HG03520 (cell line): ENCODE measurements around the gene FABP6.
"Not testable (repeated sequence)": the region's sequence is repeated elsewhere in the genome, so short reads cannot be mapped to it uniquely, and the experiment has no call there.

Source experiments
- ATAC-seq: cut with Tn5 transposase; IDR thresholded peaks from one replicate; pipeline ENCODE4 v1.9.1; 2021; ENCODE audit warnings: mild to moderate bottlenecking, moderate library complexity; ENCODE audit not compliant: unreplicated experiment

Gene FABP6

DNA sequence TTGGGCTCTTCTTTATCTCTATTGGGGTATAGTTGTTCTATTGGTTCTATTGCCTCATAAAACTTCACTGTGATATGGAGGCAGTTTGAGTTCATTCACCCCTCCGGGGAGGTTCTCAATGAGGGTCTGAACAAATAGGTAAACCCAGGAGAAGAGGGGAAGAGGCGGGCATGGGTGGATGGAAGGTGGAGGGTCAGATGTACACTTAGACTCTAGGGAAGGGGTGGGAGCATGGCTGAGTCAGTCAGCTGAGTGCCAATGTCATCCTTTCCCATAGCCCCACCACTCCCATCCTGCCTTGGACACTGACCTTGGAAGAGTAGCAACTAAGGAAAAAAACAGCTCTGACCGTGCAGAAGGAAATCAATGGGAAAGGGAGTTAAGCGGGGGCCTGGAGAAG is 9.9 kb upstream of the FABP6 start:
- no peak for ATAC-seq

DNA sequence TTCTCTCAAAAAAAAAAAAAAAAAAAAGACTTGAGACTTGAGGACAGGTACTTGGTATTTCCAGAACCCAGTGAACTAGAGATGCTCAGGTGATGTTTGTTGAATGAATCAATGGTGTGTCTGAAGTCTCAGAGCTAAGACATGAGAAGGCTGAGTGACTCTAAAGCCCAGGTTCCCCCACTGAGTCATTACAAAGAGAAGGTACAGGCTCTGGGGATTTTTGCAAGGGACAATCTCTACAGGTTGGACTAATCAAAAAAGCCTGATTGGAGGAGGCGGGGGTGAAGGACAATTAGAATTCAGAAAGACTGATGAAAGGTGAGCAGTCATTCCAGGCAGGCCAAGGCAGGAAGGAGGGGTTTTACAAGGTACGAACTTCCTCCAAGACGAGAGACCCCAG is 8.2 kb upstream of the FABP6 start:
- ATAC-seq, result no peak

DNA sequence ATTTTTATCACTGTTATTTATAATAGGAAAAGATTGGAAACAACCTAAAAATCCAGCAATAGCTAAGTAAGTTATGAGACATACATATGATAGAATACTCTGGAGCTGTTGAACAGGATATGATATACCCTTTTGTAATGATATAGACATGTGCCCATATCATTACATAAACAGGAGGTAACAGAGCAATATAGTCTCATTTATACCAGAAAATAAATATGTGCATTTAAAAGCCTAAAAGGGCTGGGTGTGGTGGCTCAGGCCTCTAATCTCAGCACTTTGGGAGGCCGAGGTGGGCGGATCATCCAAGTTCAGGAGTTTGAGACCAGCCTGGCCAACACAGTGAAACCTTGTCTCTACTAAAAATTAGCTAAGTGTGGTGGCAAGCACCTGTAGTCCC is 2.3 kb upstream of the FABP6 start:
- no peak for ATAC-seq

DNA sequence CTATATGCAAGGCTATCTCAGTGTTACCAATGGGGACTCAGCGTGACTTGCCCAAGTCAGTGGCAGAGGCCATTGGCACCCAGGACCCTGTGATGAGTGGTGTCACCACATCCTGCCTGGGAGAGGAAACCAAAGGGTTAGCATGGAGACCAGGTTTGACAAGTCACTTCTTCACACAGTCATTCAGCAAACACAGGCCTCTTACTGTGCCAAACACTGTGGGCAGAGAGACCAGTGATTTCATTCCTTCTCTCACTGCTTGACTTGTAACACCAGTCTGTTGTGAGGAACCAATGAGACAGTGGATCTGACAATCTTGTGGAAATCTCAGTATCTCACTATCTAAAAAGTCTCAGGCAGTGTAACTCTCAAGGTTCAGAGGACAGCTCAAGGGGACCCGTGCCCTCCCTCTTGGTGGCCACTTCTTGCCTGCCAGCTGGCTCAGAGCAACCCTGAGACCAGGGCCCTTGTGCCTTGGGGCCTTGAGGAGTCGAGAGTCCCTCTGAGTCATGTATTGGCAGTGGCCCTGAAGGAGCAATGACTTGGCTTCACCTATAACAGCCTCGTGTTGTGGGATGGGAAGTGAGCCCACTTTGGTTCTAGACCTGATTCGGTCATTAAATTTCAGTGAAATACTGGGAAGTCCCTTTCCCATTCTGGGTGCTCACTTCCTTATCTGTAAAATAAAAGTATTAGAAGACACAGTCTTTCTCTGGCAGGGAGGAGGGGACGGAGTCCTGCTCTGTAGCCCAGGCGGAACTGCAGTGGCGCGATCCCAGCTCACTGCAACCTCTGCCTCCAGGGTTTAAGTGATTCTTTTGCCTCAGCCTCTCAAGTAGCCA is 1.6 kb downstream of the FABP6 start:
- peak; percentile 75 for ATAC-seq

DNA sequence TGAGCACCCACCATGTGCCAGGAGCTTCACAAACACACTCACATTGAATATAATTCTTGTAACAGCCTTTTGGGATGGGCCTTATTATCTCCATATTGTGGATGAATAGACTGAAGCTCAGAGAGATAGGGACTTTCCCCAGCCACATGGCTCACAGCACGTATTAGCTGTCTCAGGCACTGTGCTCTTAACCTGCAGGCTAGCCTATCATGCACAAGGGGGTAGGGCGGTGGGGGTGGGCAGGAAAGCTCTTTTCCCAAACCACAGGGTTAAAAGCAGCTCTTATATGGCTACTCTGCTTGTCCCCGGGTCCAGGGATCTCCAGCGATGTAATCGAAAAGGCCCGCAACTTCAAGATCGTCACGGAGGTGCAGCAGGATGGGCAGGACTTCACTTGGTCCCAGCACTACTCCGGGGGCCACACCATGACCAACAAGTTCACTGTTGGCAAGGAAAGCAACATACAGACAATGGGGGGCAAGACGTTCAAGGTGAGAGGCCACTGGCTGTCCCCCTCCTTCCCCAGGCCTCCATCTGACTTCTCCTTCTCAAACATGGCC is 2.6 kb downstream of the FABP6 start:
- ATAC-seq, result no peak

DNA sequence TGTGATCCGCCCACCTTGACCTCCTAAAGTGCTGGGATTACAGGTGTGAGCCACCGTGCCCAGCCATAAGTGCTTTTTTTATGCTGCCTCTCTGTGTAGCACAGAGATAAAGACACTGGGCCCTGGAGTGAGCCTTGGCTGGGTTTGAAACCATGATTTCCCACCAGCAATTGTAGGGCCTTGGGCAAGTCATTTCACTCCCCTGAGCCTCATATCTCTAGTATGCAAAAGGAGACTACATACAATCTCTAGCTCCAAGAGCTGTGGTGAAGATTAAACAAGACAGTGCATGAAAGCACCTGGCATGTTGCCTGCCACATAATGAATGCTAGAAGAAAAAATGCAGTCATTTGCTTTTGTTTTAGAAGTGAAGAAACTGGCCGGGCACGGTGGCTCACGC is 3.9 kb downstream of the FABP6 start:
- no peak for ATAC-seq

DNA sequence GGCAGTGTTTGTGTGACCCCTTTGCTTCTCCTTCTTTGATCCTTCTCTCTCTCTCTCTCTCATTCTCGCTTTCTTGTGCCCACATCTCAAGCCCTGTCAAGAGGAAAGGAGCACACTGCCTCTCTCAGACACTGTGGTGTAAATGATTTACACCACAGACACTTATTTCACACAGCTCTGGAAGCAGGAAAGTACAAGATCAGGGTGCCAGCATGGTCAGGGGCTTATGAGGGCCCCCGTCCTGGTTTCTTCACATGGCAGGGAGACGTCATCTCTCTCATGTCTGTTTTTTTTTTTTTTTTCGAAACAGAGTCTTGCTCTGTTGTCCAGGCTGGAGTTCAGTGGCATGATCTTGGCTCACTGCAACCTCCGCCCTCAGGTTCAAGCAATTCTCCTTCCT is 6.4 kb downstream of the FABP6 start:
- ATAC-seq, result no peak

DNA sequence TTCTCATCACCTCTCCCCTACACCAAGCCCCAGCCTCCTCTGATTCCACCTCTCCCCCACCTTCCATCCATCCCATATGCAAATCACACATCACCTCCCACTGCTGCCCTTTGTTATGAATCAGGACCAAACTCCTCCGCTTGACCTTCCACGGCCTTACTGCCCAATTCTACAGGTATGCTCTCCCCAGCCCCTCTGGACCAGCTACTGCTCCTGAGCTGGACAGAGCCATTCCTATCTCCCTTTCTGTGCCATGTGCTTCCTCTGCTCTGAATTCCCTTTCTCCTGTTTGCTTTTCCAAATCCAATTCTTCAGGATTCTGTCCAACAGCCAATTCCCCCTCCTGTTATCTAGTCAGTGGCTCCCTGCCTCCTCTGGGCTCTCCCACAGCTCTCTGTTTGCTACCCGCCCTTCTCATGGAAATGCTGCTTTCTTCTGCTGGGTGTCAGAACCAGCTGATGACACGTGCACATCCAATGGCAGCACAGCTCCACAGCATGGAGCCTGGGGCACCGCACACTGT is 8.3 kb downstream of the FABP6 start:
- no peak for ATAC-seq

DNA sequence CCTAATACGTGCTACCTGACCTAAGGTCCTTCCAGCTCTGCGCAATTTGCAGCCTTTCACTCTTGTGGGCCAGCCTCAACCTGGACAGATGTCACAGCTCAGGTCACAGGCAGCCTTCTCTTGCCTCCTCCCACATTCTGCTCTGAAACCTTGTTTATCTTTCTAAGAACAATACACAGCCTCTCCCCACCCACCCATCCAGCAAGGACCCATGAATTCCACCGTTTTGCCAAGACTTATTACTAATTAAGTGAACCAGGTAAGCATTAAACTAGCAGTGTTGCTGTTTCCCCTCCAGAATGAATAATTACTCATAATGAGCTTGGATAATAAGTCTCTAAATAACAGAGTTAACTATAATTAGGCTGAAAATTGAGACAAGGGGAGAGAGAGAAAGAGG is 11.0 kb downstream of the FABP6 start:
- no peak for ATAC-seq

DNA sequence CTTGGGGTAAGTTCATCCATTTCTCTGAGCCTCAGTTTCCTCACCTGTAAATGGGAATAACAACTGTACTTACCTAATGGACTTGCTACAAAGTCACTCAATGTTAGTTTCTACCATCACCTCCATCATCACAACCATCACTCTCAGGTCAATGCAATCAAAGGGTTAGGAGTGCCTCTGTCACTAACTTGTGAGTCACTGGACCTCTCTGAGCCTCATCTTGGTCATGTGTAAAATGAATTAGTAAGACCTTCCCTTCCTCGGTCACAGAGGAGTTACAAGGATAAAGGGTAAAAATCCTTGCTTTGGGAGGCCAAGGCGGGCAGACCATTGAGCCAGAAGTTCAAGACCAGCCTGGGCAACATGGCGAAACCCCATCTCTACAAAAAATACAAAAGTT is 12.8 kb downstream of the FABP6 start:
- no peak for ATAC-seq

DNA sequence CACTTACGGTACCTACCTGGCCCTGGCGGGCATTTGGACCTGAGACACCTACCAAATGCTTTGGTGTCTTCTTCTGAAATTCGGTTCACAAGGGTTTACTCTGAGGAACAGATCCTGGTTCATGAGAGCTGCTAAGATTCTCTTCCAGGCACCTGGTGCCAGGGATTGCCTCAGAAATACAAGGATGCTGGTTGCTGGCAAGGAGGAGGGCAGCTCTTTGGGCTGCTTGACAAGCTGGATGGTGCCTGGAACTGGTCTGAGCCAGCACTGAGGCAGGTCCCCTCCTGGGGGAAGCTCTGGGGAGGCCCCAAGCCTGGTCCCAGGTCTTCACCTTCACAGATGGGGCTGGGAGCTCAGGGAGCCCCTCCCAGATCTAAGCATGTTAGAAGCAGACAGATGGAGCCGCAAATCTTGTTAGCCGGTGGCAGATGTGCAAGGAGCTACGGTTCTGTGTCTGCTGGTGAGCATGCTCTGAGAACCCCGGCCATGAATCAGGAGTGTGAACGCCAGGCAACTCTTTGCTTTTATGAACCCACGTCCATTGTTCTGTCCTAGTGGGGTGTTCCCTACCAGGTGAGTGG is 16.3 kb downstream of the FABP6 start:
- ATAC-seq, result no peak

DNA sequence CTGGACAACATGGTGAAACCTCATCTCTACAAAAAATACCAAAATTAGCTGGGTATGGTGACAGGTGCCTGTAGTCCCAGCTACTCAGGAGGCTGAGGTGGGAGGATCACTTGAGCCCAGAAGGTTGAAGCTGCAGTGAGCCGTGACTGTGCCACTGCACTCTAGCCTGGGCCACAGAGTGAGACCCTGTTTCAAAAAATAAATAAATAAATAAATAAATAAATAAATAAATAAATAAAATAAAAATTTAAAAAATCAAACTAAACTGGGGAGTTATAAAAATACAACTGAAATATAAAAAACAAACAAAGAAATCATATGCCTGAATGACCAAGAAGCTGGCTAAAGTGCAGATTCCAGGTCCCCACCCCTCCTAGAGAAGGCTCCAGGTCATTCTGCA is 20.3 kb downstream of the FABP6 start:
- ATAC-seq, result not testable (repeated sequence)

DNA sequence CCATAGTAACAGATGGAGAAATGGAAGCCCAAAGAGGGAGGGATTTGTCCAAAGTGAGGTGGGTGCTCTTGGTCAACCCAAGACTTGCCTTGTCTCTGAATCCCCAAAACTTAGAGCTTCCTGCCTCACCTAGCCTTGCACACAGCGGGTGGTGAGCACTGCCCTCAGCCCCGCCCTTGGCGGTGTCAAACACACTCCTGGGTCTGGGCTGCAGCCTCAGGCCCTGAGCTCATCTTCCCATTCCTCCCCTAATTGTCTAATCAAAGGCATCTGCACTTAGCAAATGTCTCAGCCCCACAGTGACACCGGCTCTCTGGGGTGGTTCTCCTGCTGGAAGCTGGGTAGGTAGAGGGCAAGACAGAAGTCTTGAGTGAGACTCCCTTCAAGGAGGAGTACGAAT is 20.9 kb downstream of the FABP6 start:
- ATAC-seq, result no peak

DNA sequence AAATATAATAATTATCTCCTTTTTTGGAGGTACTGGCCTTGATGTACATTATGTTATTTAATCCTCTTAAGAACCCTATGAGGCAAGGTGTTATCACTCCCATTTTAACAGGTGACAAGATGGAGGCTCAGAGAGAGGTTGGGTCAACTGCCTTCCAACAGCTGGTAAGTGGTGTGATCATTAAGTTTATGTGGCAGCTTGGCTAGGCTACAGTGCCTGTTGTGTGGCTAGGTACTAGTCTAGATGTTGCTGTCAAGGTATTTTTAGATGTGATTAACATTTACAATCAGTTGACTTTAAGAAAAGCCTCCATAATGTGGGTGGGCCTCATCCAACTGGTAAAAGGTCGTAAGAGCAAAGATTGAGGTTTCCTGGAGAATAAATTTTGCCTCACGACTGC is 21.5 kb downstream of the FABP6 start:
- no peak for ATAC-seq

DNA sequence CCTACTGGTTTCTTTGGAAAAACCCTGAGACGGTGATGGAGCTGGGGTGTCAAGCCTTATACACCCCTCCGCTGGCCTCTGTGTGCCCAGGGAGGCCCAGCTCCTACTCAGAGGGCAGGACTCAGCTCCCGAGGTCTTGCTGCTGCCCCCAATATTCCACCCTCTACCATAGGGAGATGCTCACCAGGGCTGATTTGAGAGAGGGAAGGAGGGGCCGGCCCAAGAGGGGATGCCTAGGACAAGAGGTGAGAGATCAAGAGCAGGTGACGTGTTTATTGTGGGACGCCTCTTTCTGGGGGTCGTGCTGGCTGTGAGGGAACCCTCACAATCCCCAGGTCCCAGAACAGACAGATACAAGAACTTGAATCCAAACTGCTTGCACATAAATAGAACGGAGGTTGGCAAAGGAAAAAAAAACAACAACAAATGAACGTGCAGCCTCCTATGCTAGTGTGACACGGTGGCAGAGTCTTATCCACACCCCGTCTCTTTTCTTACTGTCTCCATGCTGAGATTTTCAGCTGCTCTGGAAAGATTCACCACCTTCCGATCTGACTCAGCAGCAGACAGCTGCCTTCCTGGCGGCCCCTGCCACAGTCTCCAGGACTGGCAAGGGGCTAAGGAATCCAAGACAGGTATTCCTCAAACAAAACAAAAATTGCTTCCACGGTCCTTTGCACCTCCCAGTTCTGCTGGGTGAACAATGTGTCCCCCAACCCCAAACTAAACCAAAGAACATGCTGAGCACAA is 22.3 kb downstream of the FABP6 start:
- no peak for ATAC-seq

DNA sequence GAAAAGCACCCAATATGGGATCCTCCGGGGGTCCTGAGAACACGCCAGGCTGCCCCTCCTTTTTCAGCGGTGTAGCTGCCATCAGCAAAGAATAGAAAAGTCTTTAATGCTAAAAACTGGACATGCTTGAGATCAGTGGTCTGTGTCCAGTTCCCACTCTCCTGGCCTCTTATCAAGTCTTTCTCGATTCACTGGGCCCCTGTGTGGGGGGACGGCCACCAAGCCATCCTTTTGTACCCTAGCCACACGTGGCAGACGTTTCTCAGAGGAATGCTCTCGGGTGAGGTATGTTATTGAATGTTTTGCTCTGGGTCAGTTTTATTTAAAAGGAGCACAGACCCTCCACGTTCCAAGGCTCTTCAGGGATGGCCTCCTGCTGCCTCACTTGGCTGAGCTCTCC is 23.6 kb downstream of the FABP6 start:
- ATAC-seq, result no peak

DNA sequence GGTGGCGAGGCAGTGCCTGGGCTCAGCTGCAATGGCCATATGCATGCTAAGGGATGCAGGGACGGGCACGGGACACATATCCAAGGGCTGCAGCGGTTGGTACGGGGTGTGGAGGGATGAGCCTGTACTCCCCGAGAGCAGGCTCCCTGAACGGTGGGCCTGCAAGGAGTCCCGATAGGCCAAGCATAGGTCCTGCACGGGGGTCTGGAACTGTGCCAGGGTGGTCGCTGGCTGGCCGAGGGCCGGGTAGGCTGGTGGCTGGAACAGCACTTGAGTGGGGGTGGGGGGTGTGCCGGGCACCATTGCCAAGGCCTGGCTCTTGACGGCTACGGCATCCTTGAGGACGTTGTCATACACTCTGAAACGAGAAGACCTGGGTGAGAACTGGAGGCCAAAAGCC is 24.1 kb downstream of the FABP6 start:
- no peak for ATAC-seq

DNA sequence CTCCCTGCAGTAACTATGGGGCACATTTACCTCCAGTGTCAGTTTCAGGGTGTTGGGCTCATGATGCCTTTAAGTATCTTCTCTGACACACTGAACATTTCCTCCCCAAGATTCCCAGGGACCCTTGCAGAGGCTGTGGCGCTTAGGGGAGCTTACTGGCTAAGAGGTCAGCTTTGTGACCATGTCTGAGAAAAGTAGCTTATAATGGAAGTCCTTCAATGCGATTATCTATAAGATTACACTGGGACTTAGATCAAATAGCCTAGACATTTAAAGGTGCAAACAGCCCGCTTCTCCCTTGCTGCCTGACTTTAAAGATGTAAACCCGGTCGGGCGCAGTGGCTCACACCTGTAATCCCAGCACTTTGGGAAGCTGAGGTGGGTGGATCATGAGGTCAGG is 25.4 kb downstream of the FABP6 start:
- ATAC-seq, result no peak

DNA sequence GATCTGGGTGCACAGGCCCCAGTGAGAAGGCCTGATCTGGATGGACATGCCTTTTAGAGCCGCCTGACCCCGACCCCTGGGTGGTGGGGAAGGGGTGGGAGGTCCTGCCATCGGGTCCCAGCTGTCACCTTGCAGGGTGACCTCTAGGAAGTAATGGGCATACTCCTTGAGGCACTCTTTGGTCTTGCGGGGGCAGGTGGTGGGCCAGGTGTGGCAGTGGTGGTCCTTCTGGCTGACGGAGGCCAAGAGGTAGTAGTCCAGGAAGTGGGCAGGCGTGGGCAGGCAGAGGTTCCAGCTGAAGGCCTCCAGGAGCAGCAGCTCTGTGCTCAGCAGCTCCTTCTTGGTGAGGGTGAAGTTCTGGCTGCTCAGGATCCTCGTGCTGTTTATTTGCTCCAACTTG is 30.0 kb downstream of the FABP6 start:
- no peak for ATAC-seq

DNA sequence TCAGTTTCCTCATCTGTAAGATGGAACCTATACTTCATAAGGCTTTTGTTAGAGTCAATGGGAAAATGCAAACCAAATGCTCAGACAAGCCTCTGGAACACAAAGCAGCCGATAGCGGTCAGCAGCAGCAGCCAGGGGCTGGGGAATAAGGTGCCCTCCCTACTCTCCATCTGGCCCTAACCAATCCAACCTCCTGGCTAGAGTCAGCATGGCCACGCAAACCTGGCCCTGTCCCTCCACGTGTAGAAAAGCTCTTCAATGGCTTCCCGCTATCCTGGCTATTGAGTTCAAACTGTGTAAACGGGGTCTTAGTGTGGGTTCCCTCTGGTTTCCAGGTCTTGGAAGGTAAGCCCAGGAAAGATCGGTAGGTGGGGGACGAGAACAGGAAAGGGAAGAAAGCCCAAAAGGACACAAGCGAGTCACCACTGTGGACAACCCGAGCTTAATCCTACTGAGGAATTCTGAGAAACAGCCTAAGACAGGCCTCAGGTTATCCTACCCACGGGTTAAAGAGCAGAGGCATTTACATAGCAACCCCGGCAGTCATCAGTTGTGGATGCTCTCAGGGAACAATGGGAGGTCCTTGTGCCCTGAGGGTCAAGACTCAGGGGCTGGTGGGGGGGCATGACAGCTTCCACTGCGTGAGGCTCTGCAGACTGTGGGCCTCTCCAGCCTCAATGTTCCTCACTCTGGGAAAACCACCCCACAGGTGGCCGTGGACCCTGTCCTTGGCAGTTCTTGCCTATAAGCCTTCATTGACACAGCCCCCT is 30.9 kb downstream of the FABP6 start:
- ATAC-seq, result no peak
